HG03064 (cell line): ENCODE measurements around the gene SEMA3A.
"Not testable (repeated sequence)": the region's sequence is repeated elsewhere in the genome, so short reads cannot be mapped to it uniquely, and the experiment has no call there.

Source experiments
- ATAC-seq: cut with Tn5 transposase; IDR thresholded peaks from one replicate; pipeline ENCODE4 v1.9.1; 2021; ENCODE audit warnings: low read depth; ENCODE audit not compliant: unreplicated experiment

SEMA3A gene

GRCh38 chr7:84194484-84195271 is at the start of gene SEMA3A:
Gene SEMA3A (minus strand): TSS chr7:84194789. CDS start chr7:84194586, 203 bp downstream.
- no peak for ATAC-seq

- ATAC-seq = not testable (repeated sequence)
Observed at GRCh38 chr7:84243037-84243436, 48.4 kb upstream of the SEMA3A start.

- ATAC-seq = no peak
Observed at GRCh38 chr7:84238596-84238995, 44.0 kb upstream of the SEMA3A start.

- ATAC-seq = no peak
Observed at GRCh38 chr7:84237533-84238173, 43.1 kb upstream of the SEMA3A start.

GRCh38 chr7:84236398-84236797 is 41.8 kb upstream of the SEMA3A start:
- ATAC-seq = no peak

GRCh38 chr7:84232646-84233045 is 38.1 kb upstream of the SEMA3A start:
- ATAC-seq = no peak

GRCh38 chr7:84231157-84231556 is 36.6 kb upstream of the SEMA3A start:
- ATAC-seq = no peak

GRCh38 chr7:84230491-84230890 is 35.9 kb upstream of the SEMA3A start:
- no peak for ATAC-seq

- no peak for ATAC-seq
Observed at GRCh38 chr7:84228526-84228925, 33.9 kb upstream of the SEMA3A start.

GRCh38 chr7:84226759-84227158 is 32.2 kb upstream of the SEMA3A start:
- no peak for ATAC-seq

GRCh38 chr7:84224505-84224904 is 29.9 kb upstream of the SEMA3A start:
- ATAC-seq = no peak

GRCh38 chr7:84219310-84219709 is 24.7 kb upstream of the SEMA3A start:
- ATAC-seq = no peak

GRCh38 chr7:84218681-84219080 is 24.1 kb upstream of the SEMA3A start:
- ATAC-seq = no peak

GRCh38 chr7:84216472-84216871 is 21.9 kb upstream of the SEMA3A start:
- no peak for ATAC-seq

- ATAC-seq = not testable (repeated sequence)
Observed at GRCh38 chr7:84214757-84215156, 20.2 kb upstream of the SEMA3A start.

- no peak for ATAC-seq
Observed at GRCh38 chr7:84210301-84210700, 15.7 kb upstream of the SEMA3A start.

- no peak for ATAC-seq
Observed at GRCh38 chr7:84209006-84209405, 14.4 kb upstream of the SEMA3A start.

GRCh38 chr7:84207615-84208014 is 13.0 kb upstream of the SEMA3A start:
- ATAC-seq = no peak

GRCh38 chr7:84207025-84207424 is 12.4 kb upstream of the SEMA3A start:
- no peak for ATAC-seq

- no peak for ATAC-seq
Observed at GRCh38 chr7:84204655-84205054, 10.1 kb upstream of the SEMA3A start.

GRCh38 chr7:84202855-84203254 is 8.3 kb upstream of the SEMA3A start:
- no peak for ATAC-seq

- ATAC-seq = no peak
Observed at GRCh38 chr7:84200859-84201258, 6.3 kb upstream of the SEMA3A start.
